ENCODE measurements around the gene MALRD1. TPM values are rescaled to one million over a fixed set of nuclear protein-coding genes. Genes with fewer than 3 reads are reported as not detected.

The MALRD1 gene
- total RNA-seq, 1 donor from 2014 or later = 0.28 TPM

DNA sequence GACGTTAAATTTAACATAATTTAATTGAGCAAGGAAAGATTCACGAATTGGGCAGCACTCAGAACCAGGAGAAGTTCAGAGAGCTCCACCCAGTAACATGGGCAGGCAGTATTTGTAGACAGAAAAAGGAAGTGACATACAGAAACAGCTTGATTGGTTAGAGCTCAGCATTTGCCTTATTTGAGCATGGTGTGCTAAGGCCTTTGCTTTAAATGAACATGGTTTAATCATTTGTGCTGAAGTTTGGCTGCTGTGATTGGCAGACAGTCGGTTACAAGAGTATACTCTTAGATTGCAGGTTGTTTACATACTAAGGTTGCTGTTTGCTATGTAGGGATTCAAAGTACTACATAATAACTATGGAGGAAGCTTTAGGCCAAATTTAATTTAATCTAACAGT is 199.2 kb downstream of the MALRD1 start:
- no peaks in the 10 kb centered on the region for H3K27me3 Mint-ChIP-seq (ENCODE audit: unreplicated experiment)
- no peaks in the 10 kb centered on the region for H3K9me3 Mint-ChIP-seq (ENCODE audit: unreplicated experiment)
- TF ChIP-seq, protein P1, sequence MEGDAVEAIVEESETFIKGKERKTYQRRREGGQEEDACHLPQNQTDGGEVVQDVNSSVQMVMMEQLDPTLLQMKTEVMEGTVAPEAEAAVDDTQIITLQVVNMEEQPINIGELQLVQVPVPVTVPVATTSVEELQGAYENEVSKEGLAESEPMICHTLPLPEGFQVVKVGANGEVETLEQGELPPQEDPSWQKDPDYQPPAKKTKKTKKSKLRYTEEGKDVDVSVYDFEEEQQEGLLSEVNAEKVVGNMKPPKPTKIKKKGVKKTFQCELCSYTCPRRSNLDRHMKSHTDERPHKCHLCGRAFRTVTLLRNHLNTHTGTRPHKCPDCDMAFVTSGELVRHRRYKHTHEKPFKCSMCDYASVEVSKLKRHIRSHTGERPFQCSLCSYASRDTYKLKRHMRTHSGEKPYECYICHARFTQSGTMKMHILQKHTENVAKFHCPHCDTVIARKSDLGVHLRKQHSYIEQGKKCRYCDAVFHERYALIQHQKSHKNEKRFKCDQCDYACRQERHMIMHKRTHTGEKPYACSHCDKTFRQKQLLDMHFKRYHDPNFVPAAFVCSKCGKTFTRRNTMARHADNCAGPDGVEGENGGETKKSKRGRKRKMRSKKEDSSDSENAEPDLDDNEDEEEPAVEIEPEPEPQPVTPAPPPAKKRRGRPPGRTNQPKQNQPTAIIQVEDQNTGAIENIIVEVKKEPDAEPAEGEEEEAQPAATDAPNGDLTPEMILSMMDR (IDR thresholded peaks at IDR 0.05; ENCODE audit: unreplicated experiment) = no peak

GRCh38 chr10:19250546-19250945 is 201.9 kb downstream of the MALRD1 start:
- Mint-ChIP-seq H3K36me3 (ENCODE audit: low read depth, unreplicated experiment) (no peaks in the 10 kb centered on the region), H3K27ac (ENCODE audit: unreplicated experiment) (no peak overlapping the region), H3K4me3 (ENCODE audit: unreplicated experiment) (no peak overlapping the region), H3K27me3 (ENCODE audit: unreplicated experiment) (no peaks in the 10 kb centered on the region), H3K4me1 (ENCODE audit: unreplicated experiment) (no peaks in the 10 kb centered on the region), H3K9me3 (ENCODE audit: unreplicated experiment) (no peaks in the 10 kb centered on the region)
- TF ChIP-seq, protein P1 (IDR thresholded peaks at IDR 0.05; ENCODE audit: unreplicated experiment) = no peak
- no peak for DNase-seq (ENCODE audit: low spot score)

More for the DNA sequence above, 199.2 kb downstream of the MALRD1 start:
- no peak overlapping the region for H3K27ac Mint-ChIP-seq (ENCODE audit: unreplicated experiment)
- DNase-seq (ENCODE audit: low spot score) = no peak
- H3K36me3 Mint-ChIP-seq (ENCODE audit: low read depth, unreplicated experiment) = no peaks in the 10 kb centered on the region
- H3K4me1 Mint-ChIP-seq (ENCODE audit: unreplicated experiment) = no peaks in the 10 kb centered on the region
- H3K4me3 Mint-ChIP-seq (ENCODE audit: unreplicated experiment) = no peak overlapping the region

GRCh38 chr10:19252531-19252930 is 203.9 kb downstream of the MALRD1 start:
- DNase-seq (ENCODE audit: low spot score) = no peak
- no peaks in the 10 kb centered on the region for H3K27me3 Mint-ChIP-seq (ENCODE audit: unreplicated experiment)
- H3K9me3 Mint-ChIP-seq (ENCODE audit: unreplicated experiment) = no peaks in the 10 kb centered on the region
- no peak overlapping the region for H3K27ac Mint-ChIP-seq (ENCODE audit: unreplicated experiment)
- TF ChIP-seq, protein P1 (IDR thresholded peaks at IDR 0.05; ENCODE audit: unreplicated experiment) = no peak
- no peak overlapping the region for H3K4me3 Mint-ChIP-seq (ENCODE audit: unreplicated experiment)
- H3K4me1 Mint-ChIP-seq (ENCODE audit: unreplicated experiment) = no peaks in the 10 kb centered on the region
- no peaks in the 10 kb centered on the region for H3K36me3 Mint-ChIP-seq (ENCODE audit: low read depth, unreplicated experiment)

- DNase-seq (ENCODE audit: low spot score) = no peak
- no peaks in the 10 kb centered on the region for H3K27me3 Mint-ChIP-seq (ENCODE audit: unreplicated experiment)
- H3K27ac Mint-ChIP-seq (ENCODE audit: unreplicated experiment) = no peak overlapping the region
- no peaks in the 10 kb centered on the region for H3K9me3 Mint-ChIP-seq (ENCODE audit: unreplicated experiment)
- TF ChIP-seq, protein P1 (IDR thresholded peaks at IDR 0.05; ENCODE audit: unreplicated experiment) = no peak
- no peaks in the 10 kb centered on the region for H3K36me3 Mint-ChIP-seq (ENCODE audit: low read depth, unreplicated experiment)
- no peaks in the 10 kb centered on the region for H3K4me1 Mint-ChIP-seq (ENCODE audit: unreplicated experiment)
- no peak overlapping the region for H3K4me3 Mint-ChIP-seq (ENCODE audit: unreplicated experiment)
Measured at GRCh38 chr10:19256331-19256730, 207.7 kb downstream of the MALRD1 start.

- Mint-ChIP-seq H3K36me3 (ENCODE audit: low read depth, unreplicated experiment) (no peaks in the 10 kb centered on the region), H3K27ac (ENCODE audit: unreplicated experiment) (no peak overlapping the region), H3K27me3 (ENCODE audit: unreplicated experiment) (no peaks in the 10 kb centered on the region), H3K4me3 (ENCODE audit: unreplicated experiment) (no peak overlapping the region), H3K9me3 (ENCODE audit: unreplicated experiment) (no peaks in the 10 kb centered on the region), H3K4me1 (ENCODE audit: unreplicated experiment) (no peaks in the 10 kb centered on the region)
- TF ChIP-seq, protein P1 (IDR thresholded peaks at IDR 0.05; ENCODE audit: unreplicated experiment) = no peak
- DNase-seq (ENCODE audit: low spot score) = no peak
Measured at GRCh38 chr10:19263262-19263661, 214.7 kb downstream of the MALRD1 start.
